Chondrocyte (in vitro differentiated cells): Measurements from ENCODE around the gene PALLD. TPM values are rescaled to one million over a fixed set of nuclear protein-coding genes. Genes with fewer than 3 reads are reported as not detected.

Experiments
- DNase-seq: peaks from one replicate; pipeline ENCODE4 v3.0.0; 2021; ENCODE audit warnings: mixed read lengths, low spot score
- H3K27ac Mint-ChIP-seq: one replicate; pipeline ENCODE4 v1.8.0; 2021; ENCODE audit warnings: mild to moderate bottlenecking, moderate library complexity, mixed read lengths; ENCODE audit not compliant: unreplicated experiment
- H3K27me3 Mint-ChIP-seq: 2 replicates; pipeline ENCODE4 v1.8.0; 2021; ENCODE audit warnings: low read depth, mixed read lengths
- H3K36me3 Mint-ChIP-seq: 2 replicates; pipeline ENCODE4 v1.8.0; 2021; ENCODE audit warnings: low read depth, mixed read lengths
- H3K4me1 Mint-ChIP-seq: 2 replicates; pipeline ENCODE4 v1.8.0; 2021; ENCODE audit warnings: low read depth, mild to moderate bottlenecking, mixed read lengths
- H3K4me3 Mint-ChIP-seq: one replicate; pipeline ENCODE4 v1.8.0; 2021; ENCODE audit warnings: mild to moderate bottlenecking, moderate library complexity, mixed read lengths; ENCODE audit not compliant: unreplicated experiment
- H3K9me3 Mint-ChIP-seq: 2 replicates; pipeline ENCODE4 v1.8.0; 2021; ENCODE audit warnings: low read depth, mixed read lengths
- CTCF ChIP-seq: fragments of 200-600 bp; sonication (generic); IDR thresholded peaks from 2 replicates; pipeline ENCODE4 v1.5.0; 2021; ENCODE audit warnings: antibody characterized with exemption, mild to moderate bottlenecking, moderate library complexity
- total RNA-seq: library from RNA; stranded (reverse); gene quantifications from 3 replicates; pipeline ENCODE4 v1.2.1, GENCODE V29; 2021

PALLD gene
- total RNA-seq, 1 donor from 2014 or later = 900 TPM

- TF ChIP-seq CTCF = no peak
- no peak overlapping the region for H3K4me3 Mint-ChIP-seq
Measured at GRCh38 chr4:168569931-168570276, 73.1 kb downstream of the PALLD start.

GRCh38 chr4:168570466-168570865, 73.6 kb downstream of the PALLD start:
- Mint-ChIP-seq H3K9me3 (no peaks in the 10 kb centered on the region), H3K4me1 (peaks cover 29% of the 10 kb centered on the region), H3K27me3 (no peaks in the 10 kb centered on the region), H3K36me3 (no peaks in the 10 kb centered on the region), H3K27ac (no peak overlapping the region), H3K4me3 (no peak overlapping the region)
- DNase-seq = no peak
- no peak for TF ChIP-seq CTCF

More at GRCh38 chr4:168569931-168570276, 73.1 kb downstream of the PALLD start:
- no peaks in the 10 kb centered on the region for H3K27me3 Mint-ChIP-seq
- H3K9me3 Mint-ChIP-seq = no peaks in the 10 kb centered on the region
- DNase-seq = no peak
- no peak overlapping the region for H3K27ac Mint-ChIP-seq
- H3K36me3 Mint-ChIP-seq = no peaks in the 10 kb centered on the region
- H3K4me1 Mint-ChIP-seq = peaks cover 33% of the 10 kb centered on the region

DNA sequence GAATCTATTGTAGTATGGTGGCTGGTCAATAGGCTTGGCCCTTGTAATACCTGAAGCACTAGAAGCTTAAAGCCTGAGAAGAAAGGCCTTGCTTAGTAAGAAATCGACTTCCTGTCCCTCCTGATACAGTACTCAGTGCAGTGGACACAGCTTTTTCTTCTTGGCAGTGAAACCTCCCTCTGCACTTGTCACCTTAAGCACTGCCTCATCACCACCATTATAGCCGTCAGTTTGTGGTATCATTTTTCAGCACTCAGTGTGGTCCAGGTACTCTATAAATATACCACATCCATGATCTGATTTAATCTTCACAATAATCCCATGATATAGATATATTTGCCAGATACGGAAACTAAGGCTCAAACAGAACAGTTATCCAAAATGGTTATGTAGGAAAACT, 75.2 kb downstream of the PALLD start:
- peaks cover 29% of the 10 kb centered on the region for H3K4me1 Mint-ChIP-seq
- H3K36me3 Mint-ChIP-seq = no peaks in the 10 kb centered on the region
- TF ChIP-seq CTCF = no peak
- H3K27me3 Mint-ChIP-seq = no peaks in the 10 kb centered on the region
- H3K27ac Mint-ChIP-seq = no peak overlapping the region
- no peaks in the 10 kb centered on the region for H3K9me3 Mint-ChIP-seq
- H3K4me3 Mint-ChIP-seq = no peak overlapping the region
- DNase-seq = no peak

DNA sequence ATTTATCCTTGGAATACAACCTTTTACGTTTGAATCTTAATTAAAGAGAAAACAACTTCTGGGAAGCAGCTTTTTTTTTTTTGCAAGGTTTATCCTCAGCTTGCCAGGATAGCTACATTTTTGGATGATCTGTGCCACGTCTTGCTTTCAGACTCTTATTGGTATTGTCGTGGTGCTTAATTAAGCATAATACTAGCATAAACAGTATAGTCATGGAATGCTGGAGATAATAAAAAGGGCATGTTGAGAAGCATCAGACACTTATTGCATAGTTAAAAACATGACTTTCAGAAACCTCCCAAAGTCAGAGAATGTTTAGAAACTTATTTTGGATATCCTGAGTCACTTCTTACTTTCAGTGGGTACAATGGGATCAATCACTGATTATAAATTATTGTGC, 77.0 kb downstream of the PALLD start:
- DNase-seq = no peak
- Mint-ChIP-seq H3K36me3 (no peaks in the 10 kb centered on the region), H3K27me3 (no peaks in the 10 kb centered on the region), H3K4me1 (peaks cover 28% of the 10 kb centered on the region), H3K9me3 (no peaks in the 10 kb centered on the region), H3K27ac (no peak overlapping the region), H3K4me3 (no peak overlapping the region)
- no peak for TF ChIP-seq CTCF

- TF ChIP-seq CTCF = no peak
- no peaks in the 10 kb centered on the region for H3K9me3 Mint-ChIP-seq
- DNase-seq = no peak
- H3K36me3 Mint-ChIP-seq = no peaks in the 10 kb centered on the region
- peaks cover 19% of the 10 kb centered on the region for H3K4me1 Mint-ChIP-seq
- H3K27ac Mint-ChIP-seq = no peak overlapping the region
- no peaks in the 10 kb centered on the region for H3K27me3 Mint-ChIP-seq
- no peak overlapping the region for H3K4me3 Mint-ChIP-seq
Measured at GRCh38 chr4:168574581-168575295, 77.9 kb downstream of the PALLD start.
